Smooth muscle cell of the pulmonary artery (primary cell): Measurements from ENCODE around the gene LSM7. TPM values are rescaled to one million over a fixed set of nuclear protein-coding genes. Genes with fewer than 3 reads are reported as not detected.

Source experiments
- total RNA-seq: library from RNA; depleted of rRNA; stranded (reverse); fragments of >200 nt; gene quantifications from 2 replicates; pipeline ENCODE4 v1.2.3, GENCODE V29; 2014

The LSM7 gene
- 35.3 and 46.2 TPM in 2 replicates for total RNA-seq

DNA sequence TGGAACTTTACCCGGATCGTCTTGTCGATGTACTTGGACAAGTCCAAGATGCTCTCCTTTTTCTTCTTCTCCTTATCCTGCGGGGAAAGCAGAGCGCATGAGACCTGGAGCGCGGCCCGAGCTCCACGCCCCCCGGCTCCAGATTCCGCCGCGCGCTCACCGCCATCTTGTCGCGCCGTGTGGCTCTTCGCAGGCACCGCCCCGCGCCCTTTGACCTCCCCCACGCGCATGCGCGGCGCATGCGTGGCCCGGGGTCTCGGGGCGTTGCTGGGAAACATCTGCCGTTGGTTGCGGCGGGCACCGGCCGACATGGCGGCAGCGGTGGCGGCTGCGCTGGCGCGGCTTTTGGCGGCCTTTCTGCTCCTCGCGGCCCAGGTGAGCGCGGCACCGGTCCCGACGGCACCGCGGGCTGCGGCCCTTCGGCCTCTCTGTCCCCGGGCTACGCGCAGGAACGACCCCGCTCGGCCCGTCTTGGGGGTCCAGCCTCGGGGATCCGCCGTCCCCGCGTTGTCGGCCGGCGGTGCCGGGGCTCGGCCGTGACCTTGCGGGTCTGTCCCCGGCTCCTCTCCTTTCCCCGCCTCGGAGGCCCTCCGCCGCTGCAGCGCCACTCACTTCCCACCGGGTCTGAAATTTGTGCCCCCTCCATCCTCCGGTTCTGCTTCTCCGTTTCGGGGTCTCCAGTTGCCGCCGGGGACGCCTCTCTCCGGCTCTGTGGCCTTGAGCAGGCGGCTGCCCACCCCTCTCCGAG is at the start of gene LSM7, which contains the start of gene SPPL2B:
TSS of gene LSM7 (minus strand) at position 186 of the 748 bp plus-strand sequence. CDS start at position 166, 20 bp downstream.
TSS of gene SPPL2B (plus strand) at position 284 of the 748 bp plus-strand sequence. CDS start at position 310, 26 bp downstream.

DNA sequence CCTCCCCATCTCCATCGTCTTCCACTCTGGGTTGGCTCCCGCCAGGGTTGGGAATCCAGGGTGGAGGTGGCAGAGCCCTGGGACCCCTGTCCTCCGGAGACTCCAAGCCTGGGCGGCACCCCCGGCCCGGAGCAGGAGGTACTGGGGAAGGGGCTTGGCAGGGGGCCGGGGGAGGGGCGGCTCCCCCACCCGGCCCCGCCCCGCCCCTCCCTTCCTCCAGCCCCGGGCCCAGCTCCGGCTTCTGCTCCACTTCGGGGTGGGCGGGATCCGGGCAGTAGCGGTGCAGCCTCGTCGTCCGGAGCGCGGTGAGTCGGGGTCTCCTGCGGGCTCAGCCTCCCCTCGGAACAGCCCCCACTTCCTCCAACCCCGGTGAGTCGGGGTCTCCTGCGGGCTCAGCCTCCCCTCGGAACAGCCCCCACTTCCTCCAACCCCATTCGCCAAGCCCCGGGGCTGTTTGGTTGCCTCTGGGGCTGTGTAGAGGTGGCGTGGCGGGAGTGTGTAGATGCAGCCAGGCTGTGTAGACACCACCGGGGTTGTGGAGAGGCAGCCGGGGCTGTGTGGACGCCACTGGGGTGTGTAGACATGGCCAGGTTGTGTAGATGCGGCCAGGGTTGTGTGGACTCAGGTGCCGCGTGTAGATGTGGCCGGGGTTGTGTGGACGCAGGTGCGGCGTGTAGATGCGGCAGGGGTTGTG is 31.8 kb upstream of the LSM7 start, which contains the start of gene TMPRSS9:
TSS of gene TMPRSS9 (plus strand) at position 274 of the 694 bp plus-strand sequence. CDS start 29,521 bp downstream, outside the sequence.

DNA sequence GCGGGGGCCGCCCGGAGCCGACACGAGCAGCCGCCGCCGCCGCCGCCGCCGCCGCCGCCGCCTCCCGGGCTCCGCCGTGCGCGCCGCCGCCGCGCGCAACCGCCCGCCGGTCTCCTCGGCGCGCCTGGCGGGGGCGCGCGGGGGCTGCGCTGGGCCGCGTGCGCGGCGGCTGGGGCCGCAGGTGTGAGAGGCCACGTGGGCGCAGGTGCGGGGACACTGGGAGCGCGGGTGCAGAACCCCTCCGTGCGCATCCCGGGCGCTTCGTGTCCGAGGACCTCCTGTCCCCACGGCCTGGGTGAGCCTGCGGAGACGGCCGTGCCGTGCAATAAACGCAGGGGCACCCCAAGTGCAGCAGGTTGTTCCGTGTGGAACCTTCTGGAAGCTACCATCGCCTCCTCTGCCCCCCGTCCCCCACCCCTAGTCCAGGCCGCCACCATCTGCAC is 20.3 kb downstream of the LSM7 start, which contains the start of gene LINGO3:
TSS of gene LINGO3 (minus strand) at position 41 of the 443 bp plus-strand sequence. CDS start 16,378 bp downstream, outside the sequence.

DNA sequence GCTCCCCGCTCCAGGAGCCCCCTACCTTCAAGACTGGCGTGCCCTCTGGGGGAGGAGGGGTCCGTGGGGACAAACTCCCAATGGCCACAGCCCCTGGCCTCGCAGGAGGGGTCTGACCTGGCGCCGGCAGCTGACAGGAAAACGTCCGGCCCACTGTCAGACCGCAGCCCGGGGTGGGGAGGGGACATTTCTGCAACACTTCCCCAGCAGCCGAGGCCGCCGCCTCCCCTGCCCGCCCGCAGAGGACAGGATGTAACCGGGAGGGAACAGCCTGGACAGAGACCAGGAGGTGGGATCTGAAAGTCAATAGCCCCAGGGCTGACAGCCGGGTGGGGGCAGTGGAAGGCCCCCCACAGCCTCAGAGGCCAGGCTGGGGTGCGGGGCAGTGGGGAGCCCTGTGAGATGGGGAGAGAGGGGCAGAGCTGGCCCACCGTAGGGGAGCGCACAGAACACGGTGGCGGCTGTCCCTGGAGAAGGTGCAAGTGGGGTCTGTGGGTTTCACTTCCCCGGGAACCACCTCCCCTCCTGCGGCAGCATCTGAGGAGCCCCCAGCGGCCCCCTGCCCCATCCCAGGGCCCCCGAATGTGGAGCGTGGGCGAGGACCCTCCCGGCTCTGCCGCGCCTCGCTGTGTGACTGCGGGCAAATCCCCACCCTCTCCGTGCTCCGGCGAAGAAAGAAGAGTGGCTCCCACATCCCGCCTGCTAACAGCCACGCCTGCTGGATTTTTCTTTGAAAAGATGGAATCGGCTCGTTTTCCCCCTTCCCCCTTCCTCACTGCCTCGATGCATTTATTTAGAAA is 46.1 kb downstream of the LSM7 start, which contains the start of gene PEAK3:
TSS of gene PEAK3 (minus strand) at position 114 of the 800 bp plus-strand sequence. CDS start 1,244 bp downstream, outside the sequence.

Other genes starting within 250 kb of the LSM7 start
- gene MOB3A, start 232.3 kb downstream of the LSM7 start, total RNA-seq: 32.0 and 42.9 TPM in 2 replicates
- 0.72 and 1.1 TPM in 2 replicates for gene IZUMO4, start 231.7 kb downstream of the LSM7 start, total RNA-seq
- 162 and 205 TPM in 2 replicates for gene AP3D1, start 177.0 kb downstream of the LSM7 start, total RNA-seq
- 7.8 and 8.6 TPM in 2 replicates for gene DOT1L, start 164.7 kb downstream of the LSM7 start, total RNA-seq
- 31.3 and 34.6 TPM in 2 replicates for gene PLEKHJ1, start 92.3 kb downstream of the LSM7 start, total RNA-seq
- gene SF3A2, start 91.8 kb downstream of the LSM7 start, total RNA-seq: 43.5 and 57.9 TPM in 2 replicates
- 0.52 and 1.3 TPM in 2 replicates for gene AMH, start 79.3 kb downstream of the LSM7 start, total RNA-seq
- gene JSRP1, start 72.2 kb downstream of the LSM7 start, total RNA-seq: 0.36 TPM in 1 of 2 replicates, not detected in the other
- not detected in 2 replicates for gene PEAK3, start 46.4 kb downstream of the LSM7 start, total RNA-seq
- gene LINGO3, start 20.4 kb downstream of the LSM7 start, total RNA-seq: not detected in 2 replicates
- gene SPPL2B, start 98 bp upstream of the LSM7 start, total RNA-seq: 45.7 and 64.5 TPM in 2 replicates
- 0.17 TPM in 1 of 2 replicates, not detected in the other for gene TMPRSS9, start 31.7 kb upstream of the LSM7 start, total RNA-seq
- gene TIMM13, start 99.0 kb upstream of the LSM7 start, total RNA-seq: 22.5 and 31.0 TPM in 2 replicates
- gene LMNB2, start 128.4 kb upstream of the LSM7 start, total RNA-seq: 43.5 and 51.4 TPM in 2 replicates
- gene GADD45B, start 147.5 kb upstream of the LSM7 start, total RNA-seq: 16.9 and 20.5 TPM in 2 replicates